GM20431 (cell line): Measurements from ENCODE around the gene LRMDA.

ENCODE experiments used
- in situ Hi-C: fragments of 300-500 bp; cut with MseI, MboI; formaldehyde crosslinking; loops from one replicate; pipeline ENCODE4 v1.15.0; 2020; ENCODE audit warnings: low sequenced_read_pairs; ENCODE audit not compliant: unreplicated experiment

The LRMDA gene

DNA sequence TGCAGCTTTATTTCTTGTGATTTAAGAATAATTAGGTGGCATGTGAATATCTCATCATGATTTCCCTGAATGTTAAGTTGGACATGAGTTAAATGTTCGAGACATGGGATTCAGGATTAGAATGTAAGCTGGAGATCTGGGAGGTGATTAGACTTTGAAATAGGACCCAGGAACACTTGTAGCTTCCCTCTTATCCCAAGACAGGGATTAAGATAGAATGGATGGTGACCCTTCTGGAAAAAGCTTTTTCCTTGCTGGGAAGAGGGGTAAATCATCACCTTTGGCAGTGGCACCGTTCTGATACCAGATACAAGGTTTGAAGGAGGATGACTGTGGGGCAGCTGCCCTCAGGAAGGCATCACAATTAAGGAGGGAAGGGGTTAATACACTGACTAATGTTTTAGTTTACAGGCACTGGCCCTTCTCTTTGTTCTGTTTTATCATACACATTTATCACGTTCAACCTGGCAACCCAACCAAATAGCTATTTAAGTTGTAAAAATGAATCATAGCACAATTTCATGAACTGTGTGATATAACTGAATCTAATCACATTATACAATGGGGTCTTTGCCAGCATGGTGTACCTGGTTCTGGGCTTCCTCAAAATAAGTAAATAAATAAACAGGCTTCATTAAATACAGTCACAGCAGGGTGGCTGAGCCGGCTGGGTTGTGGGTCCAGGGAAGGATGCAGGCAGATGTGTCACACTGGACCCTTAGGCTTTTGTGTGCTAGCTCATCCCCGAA lies 212.7 kb downstream of the LRMDA start:
- in situ Hi-C loops = no loop called here

DNA sequence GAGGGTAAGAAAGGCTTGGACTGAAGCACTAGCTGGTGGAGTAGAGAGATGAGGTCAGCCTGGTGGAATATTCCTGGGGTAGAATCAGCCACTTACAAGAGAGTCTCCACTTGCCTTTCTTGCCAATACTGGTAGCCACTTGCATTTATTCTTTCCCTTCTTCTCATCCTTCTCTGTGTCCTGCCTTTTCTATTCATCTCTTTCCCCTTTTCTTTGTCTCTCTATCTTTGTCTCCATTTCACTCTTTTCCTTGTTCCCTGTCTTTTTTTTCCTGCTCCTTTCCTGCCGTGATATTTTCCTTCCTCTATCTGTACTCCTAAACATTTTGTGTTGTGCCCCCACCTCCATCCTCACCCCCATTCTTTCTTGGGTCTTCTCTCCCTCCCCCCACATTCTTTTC lies 214.3 kb downstream of the LRMDA start:
- in situ Hi-C loops = no loop called here

DNA sequence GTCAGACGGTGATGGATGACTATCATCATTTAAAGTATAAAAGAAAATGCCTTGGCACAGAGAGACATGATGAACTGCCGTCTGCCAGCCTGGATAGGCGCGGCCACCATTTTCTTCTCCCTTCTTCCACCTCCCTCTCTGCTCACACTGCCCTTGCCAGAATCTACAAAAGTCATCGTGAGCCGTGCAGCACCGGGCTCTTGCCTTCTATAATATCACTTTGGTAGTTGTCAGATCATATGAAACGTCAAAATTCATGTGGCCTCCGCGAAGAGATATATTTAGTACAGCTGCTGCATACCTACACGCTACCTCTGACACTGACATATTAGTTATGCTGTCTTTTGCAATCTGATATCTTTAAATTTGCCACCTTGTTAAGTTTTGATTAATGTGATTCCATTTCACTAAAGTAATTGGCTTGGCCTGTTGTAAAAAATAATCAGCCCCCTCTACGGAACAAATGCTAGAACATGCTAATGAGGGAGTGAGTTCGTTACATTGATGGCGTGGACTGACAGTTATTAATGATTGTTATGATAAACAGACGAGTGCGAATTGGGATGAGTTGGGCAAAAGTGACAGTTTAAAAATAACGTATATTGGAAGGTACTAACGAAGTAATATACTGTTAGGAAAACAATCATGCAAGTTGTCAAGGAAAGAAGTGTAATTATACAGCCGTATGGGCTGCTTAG lies 214.9 kb downstream of the LRMDA start:
- in situ Hi-C loops = no loop called here

DNA sequence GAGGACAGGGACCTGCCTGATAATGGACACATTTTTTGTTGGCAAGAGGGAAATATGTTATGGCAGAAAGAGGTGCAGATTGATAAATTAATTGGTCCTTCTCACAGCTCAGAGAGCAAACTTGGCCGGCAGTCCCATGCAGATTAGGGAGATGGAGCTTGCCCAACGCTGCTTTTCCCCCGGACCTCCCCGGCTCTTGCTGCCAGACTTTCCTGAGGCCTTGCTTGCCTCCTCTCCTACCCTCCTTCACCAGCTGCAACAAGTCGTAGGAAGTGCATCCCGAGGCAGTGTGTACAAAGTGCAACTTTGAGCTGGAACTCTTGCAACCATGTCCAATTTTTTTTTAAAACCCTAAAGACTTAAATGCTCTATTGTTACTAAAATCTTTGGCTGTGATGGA lies 215.5 kb downstream of the LRMDA start:
- in situ Hi-C loops = no loop called here

DNA sequence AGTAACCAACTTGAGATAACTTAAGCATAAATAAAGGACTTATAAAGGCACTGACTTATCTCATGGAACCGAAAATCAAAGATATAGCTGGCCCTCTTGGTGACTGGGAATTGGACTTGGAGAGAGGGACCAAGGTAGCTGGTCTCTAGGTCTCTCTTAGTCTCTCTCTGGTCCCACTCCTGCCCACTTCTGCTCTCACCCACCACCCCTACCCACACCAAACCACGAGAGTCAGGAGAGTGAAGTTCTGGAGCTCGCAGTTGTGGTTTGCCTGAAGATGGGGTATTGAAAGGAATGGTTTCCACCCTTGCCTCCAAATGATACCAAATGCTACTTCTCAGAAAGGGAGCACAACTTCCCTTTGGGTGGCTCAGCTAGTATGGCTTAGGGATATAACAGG lies 216.3 kb downstream of the LRMDA start:
- in situ Hi-C loops = no loop called here

DNA sequence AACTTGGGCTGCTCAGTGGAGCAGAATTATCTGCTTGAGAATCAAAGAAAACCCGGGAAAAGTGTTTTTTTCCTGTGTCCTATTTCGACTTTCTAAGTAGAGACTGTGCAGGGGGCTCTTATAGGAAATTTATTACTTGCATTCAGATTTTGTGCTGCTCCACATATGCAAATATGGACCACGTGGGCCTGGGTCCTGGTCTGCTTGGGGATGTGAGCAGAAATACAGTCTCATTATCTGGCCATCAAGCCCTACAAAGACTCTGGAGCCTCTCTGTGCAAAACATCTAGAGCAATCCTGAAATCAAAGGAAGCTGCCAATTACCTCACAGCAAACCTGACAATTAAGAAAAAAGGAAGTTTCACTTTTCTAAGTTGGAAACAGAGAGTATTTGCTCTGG lies 216.9 kb downstream of the LRMDA start:
- in situ Hi-C loops = no loop called here

DNA sequence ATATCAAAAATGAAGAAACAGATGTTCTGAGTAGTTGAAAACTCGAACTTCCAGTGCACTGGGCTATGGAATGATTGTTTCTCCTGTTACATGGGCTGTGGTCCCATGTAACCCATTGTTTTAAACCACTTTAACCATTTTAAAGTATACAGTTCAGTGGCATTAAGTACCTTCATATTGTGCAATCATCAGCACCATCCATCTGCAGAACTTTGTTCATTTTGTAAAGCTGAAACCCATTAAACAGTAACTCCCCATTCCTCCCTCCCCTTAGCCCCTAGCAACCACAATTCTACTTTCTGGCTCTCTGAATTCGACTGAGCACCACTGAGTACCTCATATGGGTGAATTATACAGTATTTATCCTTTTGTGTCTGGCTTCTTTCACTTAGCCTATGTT lies 217.4 kb downstream of the LRMDA start:
- in situ Hi-C loops = no loop called here

DNA sequence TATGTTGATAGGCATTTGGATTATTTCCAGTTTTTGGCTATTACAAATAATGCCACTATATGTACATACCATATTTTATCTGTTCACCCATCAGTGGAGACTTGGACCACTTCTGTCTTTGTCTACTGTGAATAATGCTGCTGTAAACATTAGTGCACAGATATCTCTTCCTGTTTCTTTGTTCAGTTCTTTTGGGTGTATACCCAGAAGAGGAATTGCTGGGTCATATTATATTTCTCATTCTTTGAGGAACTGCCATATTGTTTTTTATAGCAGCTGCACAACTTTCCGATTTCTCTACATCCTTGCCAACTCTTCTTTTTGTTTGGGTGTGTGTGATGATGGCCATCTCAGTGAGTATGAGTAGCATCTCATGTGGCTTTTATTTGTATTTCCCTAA lies 218.0 kb downstream of the LRMDA start:
- in situ Hi-C loops = no loop called here

DNA sequence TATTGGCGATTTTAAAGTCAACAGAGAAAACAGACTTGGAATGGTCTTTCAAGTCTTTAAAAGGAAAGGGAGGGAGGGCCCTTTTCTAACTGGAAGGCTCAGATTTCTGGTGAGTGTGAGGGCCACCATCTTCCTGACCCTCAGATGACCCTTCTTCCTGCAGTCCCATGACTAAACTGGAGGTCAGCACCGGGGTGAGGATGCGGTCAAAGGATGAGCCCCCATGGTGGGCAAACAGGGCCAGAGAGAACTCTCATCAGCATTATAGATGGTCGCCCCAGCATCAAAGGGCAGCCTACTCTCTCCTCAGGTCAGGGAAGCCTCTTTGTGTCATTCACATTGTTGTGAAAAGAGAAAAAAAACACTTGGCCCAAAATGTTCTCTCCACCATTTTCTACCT lies 219.2 kb downstream of the LRMDA start:
- in situ Hi-C loops = no loop called here

DNA sequence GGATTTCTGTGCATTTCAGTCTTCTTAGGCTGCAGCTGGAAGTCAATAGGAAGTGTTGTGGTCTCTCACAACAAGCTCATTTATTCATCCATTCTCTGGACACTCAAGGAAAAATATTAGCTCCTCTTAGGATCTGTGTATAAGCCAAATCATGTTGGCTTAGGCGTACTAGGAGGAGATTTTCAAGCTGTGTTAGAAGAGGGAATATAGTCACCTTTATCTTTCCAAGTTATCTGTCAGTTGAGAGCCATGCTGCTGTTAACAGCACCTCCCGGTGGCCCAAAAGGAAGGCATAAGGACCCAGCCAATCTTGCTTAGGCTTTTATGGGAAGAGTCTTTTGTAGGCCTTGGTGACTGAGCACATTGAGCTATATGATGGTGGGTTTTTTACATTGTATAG lies 220.0 kb downstream of the LRMDA start:
- in situ Hi-C loops = no loop called here

DNA sequence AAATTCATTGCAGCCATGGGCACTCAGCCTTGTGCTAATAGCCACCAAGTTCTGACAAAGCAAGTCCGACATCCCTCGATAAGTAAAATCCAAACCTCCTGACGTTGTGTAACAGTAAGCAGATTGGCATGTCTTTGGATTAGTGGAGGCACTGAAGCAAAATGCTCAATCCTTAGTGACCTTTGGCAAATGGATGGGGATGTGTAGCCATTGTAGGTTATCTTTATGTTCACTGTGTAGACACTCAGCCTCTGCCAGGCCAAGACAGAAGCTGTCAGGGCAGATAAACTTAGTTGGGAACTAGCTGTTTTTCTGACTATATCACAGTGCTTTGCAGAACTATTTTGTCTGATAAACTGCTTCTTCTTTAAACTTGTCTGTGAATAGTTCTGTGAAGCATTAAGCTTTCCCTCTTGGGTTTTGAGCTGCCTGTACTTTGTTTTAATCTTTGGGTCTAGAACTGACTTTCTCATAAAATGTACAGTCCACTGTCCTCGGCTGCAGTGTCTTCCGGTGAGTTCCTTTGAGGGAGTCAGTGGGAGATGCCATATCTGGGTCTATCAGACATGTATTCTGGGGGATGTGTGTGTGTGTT lies 220.8 kb downstream of the LRMDA start:
- in situ Hi-C loops = no loop called here

DNA sequence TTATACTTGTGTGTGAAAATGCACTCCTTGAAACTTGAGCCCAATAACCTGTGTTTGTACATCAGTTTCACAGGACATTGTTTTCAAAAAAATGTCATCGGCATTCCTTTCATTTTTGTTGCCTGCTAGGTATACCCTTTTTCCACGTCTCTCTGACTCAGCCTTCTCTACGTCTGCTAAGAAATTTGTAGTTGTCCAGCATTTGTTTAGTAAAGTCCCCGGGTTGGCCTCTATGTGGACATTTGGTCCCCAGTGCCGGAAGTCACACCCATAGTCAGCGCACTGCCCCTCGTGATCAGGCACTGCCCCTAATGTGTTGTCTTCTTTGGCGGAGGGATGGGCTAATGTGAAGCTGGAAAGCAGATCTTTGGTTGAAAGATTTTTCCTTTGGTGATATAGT lies 222.3 kb downstream of the LRMDA start:
- in situ Hi-C loops = no loop called here

DNA sequence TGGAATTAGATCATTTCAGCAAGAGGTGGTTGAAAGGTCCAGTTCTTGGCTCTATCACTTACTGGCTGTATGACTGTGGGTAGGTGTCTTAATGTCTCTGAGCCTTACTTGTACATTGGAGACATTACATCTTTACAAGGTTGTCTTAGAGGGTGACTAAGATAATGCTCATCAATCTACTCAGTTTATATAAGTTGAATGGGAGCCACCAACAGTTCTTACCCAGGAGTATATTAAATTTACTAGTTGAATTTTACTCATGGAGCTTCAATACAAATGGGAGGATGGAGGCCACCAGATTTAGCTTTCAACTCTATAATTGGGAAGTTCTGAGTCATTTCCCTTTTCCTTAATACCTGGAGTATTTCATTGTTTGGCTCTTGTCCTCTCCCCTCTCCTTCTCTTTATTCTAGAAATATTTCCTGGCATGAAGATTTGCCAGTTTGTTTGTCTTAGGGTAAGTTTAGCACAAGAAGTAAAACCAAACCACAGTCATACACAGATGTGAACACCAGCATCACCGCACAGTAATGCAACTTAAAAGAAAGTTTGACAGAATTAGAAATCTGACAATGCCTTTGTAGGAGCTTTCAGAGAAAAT lies 222.8 kb downstream of the LRMDA start:
- in situ Hi-C loops = no loop called here

DNA sequence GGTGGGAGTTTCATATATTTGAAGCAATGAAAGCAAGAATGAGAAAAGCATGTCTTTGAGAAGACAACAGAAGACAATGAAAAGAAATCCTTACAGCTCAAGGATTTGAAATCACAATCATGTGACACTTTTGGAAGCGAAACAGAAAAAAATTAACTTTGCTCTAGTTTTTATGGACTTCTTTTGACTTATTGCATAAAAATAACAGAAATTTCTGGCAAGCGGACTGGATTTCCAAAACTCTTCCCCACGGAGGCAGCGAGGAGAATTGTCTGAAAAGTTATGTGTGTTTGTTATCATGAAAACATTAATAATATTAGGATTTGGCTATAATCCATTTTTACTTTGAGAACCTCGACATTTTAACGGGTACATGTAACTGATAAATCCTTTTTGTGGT lies 223.3 kb downstream of the LRMDA start:
- in situ Hi-C loops = no loop called here

DNA sequence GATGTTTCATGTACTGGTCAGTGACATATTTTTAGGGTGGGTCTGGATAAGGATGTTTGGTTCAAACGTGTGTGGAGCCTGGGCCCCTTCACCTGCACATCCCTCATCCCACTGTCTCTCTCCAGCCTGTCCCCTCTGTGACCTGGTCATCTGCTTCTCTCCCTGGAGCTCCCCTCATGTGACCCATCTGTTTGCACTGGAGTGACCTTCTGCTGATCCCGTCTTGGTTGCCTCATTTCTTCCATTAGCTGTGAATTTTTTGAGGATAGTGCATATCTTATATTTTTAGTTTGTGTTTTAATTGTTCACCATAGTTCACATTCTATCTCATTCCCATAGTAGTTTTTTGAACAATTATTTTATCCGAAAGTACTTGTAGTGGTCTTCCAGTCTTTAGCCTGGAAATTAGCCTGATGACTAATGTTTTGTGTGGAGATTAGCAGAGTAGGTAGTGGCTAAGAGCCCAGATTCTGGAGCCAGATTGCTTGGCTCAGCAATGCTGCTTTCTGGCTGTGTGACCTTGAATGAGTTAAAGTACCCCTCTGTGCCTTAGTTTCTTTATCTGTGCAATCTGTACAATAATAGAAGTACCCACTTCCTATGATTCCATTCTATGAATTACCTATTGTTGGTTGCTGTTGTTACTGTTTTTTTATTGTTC lies 224.5 kb downstream of the LRMDA start:
- in situ Hi-C loops = no loop called here

DNA sequence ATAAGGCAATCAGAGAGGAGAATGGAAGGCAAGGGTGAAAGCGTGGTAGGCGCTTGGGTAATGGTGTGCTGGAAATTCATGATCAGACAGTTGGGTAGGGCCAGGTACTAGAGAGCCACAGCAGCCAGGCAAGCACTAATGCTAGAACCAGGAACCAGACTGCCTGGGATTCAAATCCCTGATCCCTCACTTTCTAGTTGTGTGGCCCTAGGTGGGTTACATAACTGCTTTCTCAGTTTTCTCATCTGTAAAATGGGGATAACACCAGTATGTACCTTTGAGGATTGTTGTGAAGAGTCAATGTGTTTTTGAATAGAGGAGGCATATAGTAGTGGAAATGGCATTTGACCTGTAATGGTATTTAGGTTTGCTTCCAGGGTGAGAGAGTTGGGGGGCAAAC lies 225.9 kb downstream of the LRMDA start:
- in situ Hi-C loops = no loop called here

DNA sequence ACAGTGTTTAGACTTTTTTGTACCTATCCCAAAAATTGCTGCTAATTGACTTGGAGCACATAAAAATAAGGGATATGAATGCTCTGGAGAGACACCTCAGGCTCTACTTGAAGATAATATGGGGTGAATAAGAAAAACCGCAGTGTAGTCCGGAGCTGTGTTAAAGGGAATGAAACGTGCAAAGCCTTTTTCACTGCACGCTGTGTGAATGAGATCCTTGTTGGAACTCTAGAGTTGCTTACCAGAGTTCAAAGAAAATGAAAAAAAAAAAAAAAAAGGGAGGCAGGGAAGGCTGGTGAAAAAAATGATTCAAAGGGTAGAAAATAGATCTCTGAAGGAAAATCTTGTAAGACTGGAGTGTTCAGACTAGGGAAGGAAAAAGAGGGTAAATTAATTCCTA lies 226.6 kb downstream of the LRMDA start:
- in situ Hi-C loops = no loop called here

DNA sequence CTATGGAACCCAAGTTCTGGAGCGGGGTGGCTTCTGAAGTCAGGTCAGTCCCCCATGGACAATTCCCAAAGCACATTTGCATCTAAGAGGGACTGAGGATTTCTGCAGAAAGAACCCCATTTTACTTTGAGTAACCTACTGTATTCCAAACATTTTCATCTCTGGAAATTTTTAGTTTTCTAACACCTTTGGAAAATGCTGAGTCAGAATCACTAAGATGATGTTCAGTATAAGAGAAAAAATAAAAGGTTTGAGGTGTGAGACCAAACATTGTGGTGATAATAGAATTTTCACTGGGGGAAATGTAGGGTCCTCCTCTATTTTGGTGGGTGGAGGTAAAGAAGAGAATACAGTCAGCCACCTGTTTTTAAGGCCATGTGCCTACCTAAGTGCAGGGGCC lies 227.1 kb downstream of the LRMDA start:
- in situ Hi-C loops = no loop called here

DNA sequence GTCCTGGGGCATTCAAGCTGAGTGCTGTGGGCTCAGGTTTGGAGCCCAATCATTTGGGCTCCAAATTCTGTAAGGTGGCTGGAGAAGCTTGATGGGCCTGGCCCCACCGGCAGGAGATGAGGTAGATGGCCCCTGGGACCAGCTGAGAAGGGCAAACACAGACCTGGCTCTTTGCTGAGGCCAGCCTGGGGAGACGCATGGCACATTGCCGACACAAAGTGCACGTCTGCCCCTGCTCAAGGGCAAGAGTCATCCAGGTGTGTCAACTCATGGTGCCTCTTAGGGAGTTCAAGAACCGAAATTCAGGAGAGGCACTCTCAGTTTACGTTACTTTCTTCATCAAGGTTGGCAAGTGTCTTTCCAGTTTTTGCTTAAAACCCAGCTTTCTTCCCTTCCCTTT lies 227.5 kb downstream of the LRMDA start:
- in situ Hi-C loops = no loop called here

DNA sequence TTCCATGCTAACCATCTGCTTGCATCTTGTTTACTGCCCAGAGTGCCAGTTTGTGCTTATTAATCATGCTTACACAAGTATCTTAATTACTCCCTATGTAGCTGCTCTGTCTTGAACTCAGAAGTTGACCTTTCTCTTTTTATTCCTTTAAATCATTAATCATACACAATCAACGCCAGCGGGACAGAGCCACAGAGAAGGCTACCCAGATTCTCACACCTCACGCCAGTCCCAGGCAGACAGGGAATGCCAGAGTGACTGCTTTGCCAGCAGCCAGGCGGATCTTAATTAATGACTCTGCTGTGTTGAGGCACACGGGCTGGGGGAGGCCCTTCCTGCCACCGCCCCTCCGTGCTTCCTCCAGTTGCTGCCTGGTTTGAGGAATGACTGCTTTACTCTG lies 229.4 kb downstream of the LRMDA start:
- in situ Hi-C loops = no loop called here

DNA sequence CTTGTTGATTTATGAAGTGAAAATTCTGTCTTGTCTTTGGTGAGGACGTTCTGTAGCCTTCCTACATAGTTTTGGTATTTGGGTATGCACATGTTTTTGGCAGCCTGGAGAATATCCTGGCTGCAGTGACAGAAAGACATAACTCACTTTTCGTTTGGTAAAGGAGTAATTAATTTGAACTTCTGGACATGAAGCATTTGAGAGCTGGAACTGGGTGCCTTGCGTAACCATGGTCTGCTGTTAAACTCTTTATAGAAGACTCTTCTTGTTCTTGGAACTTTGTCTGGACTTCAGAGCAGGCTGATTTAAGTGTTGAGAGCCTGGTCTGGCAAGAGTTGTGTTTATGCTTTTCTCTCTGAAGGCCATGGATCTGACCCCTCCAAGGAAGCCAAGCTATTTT lies 231.3 kb downstream of the LRMDA start:
- in situ Hi-C loops = no loop called here
